Tibial artery (tissue), 4 donors: ENCODE measurements around the gene HS1BP3.
A peak's percentile ranks its signal among the peaks of the same experiment; 100 is the strongest.

ENCODE experiments used
- DNase-seq, 2 donors: peaks; one replicate each; pipeline ENCODE4 v3.0.0-alpha.2; 2019
- H3K27ac ChIP-seq, 2 donors: fragments of 200-600 bp; sonication (generic) in 1 of 2; 1 replicate in 1 of 2; 2 replicates in 1 of 2; pipeline ENCODE4 v1.5.1; 2018 to 2019; ENCODE audit warnings: mild to moderate bottlenecking in 1 of 2
- H3K27me3 ChIP-seq, 2 donors: fragments of 200-600 bp; sonication (generic) in 1 of 2; one replicate each; pipeline versions ENCODE4 v1.5.1 to v1.6.0; 2016 to 2019
- H3K36me3 ChIP-seq, 3 donors: fragments of 200-600 bp; sonication (generic) in 2 of 3; one replicate each; pipeline ENCODE4 v1.5.1; 2016 to 2019; ENCODE audit warnings: mild to moderate bottlenecking in 2 of 3
- H3K4me1 ChIP-seq, 4 donors: fragments of 200-600 bp; sonication (generic) in 2 of 4; 1 replicate in 3 of 4; 2 replicates in 1 of 4; pipeline ENCODE4 v1.5.1; 2016 to 2019
- H3K4me3 ChIP-seq, 2 donors: fragments of 200-600 bp; sonication (generic) in 1 of 2; 1 replicate in 1 of 2; 2 replicates in 1 of 2; pipeline ENCODE4 v1.5.1; 2018 to 2019; ENCODE audit warnings: mild to moderate bottlenecking in 2 of 2
- H3K9me3 ChIP-seq, 3 donors: fragments of 200-600 bp; sonication (generic) in 1 of 3; one replicate each; pipeline ENCODE4 v1.5.1; 2016 to 2019
- CTCF ChIP-seq, 2 experiments: fragments of 200-600 bp in 1 of 2; fragments of 450-650 bp in 1 of 2; IDR thresholded peaks; one replicate each; pipeline ENCODE4 v1.5.1; 2017 to 2019; ENCODE audit warnings: antibody characterized with exemption in 2 of 2, mild to moderate bottlenecking in 1 of 2, moderate library complexity in 1 of 2
- intact Hi-C: fragments of 100-400 bp; cut with DNase I; formaldehyde crosslinking; loops from one replicate; pipeline ENCODE4 v1.15.0; 2023; ENCODE audit warnings: low total_unique reads

HS1BP3 gene

GRCh38 chr2:20612925-20613916, 37.7 kb downstream of the HS1BP3 start:
- no peaks in the 10 kb centered on the region for H3K9me3 ChIP-seq
- no peaks in the 10 kb centered on the region for H3K36me3 ChIP-seq
- intact Hi-C loops: no loop called here
- no peaks in the 10 kb centered on the region for H3K27me3 ChIP-seq
- H3K4me1 ChIP-seq: peaks cover 6 to 87% (median 65%) of the 10 kb centered on the region in 4 donors
- no peak overlapping the region for H3K4me3 ChIP-seq
- no peak for TF ChIP-seq CTCF (IDR thresholded peaks at IDR 0.05)
- H3K27ac ChIP-seq: peak overlapping the region; percentile 97 to 99
- DNase-seq: peak in 1 of 2 donors; percentile 65

- intact Hi-C loops: no loop called here
- H3K27ac ChIP-seq: peak overlapping the region; percentile 97 to 99
- no peaks in the 10 kb centered on the region for H3K36me3 ChIP-seq
- H3K4me3 ChIP-seq: no peak overlapping the region
- H3K9me3 ChIP-seq: no peaks in the 10 kb centered on the region
- H3K4me1 ChIP-seq: peaks cover 6 to 76% (median 53%) of the 10 kb centered on the region in 4 donors
- TF ChIP-seq CTCF (IDR thresholded peaks at IDR 0.05): no peak
- DNase-seq: no peak
- H3K27me3 ChIP-seq: no peaks in the 10 kb centered on the region
Measured at GRCh38 chr2:20611844-20612356, 39.0 kb downstream of the HS1BP3 start.

GRCh38 chr2:20611077-20611843, 39.6 kb downstream of the HS1BP3 start:
- intact Hi-C loops: no loop called here
- peak; percentile 93 to 94 for DNase-seq
- H3K4me3 ChIP-seq: no peak overlapping the region
- no peaks in the 10 kb centered on the region for H3K27me3 ChIP-seq
- TF ChIP-seq CTCF (IDR thresholded peaks at IDR 0.05): peak in 1 of 2 experiments; percentile 6
- H3K4me1 ChIP-seq: peaks cover 4 to 69% (median 46%) of the 10 kb centered on the region in 4 donors
- no peaks in the 10 kb centered on the region for H3K9me3 ChIP-seq
- H3K36me3 ChIP-seq: no peaks in the 10 kb centered on the region
- peak overlapping the region; percentile 97 to 99 for H3K27ac ChIP-seq

GRCh38 chr2:20609995-20610357, 40.9 kb downstream of the HS1BP3 start:
- Histone ChIP-seq H3K36me3 (no peaks in the 10 kb centered on the region), H3K9me3 (no peaks in the 10 kb centered on the region), H3K27ac (peak overlapping the region; percentile 97 to 99), H3K27me3 (no peaks in the 10 kb centered on the region), H3K4me1 (peaks cover 0 to 61% (median 37%) of the 10 kb centered on the region in 4 donors), H3K4me3 (no peak overlapping the region)
- intact Hi-C loops: no loop called here
- TF ChIP-seq CTCF (IDR thresholded peaks at IDR 0.05): no peak
- peak; percentile 18 to 48 for DNase-seq

- Histone ChIP-seq H3K9me3 (no peaks in the 10 kb centered on the region), H3K4me3 (no peak overlapping the region), H3K4me1 (peaks cover 0 to 61% (median 37%) of the 10 kb centered on the region in 4 donors), H3K27me3 (no peaks in the 10 kb centered on the region), H3K27ac (peak overlapping the region; percentile 33 to 99), H3K36me3 (no peaks in the 10 kb centered on the region)
- no peak for TF ChIP-seq CTCF (IDR thresholded peaks at IDR 0.05)
- intact Hi-C loops: no loop called here
- DNase-seq: peak in 1 of 2 donors; percentile 32
Measured at GRCh38 chr2:20609349-20609994, 41.4 kb downstream of the HS1BP3 start.
